H1 (cell line): ENCODE measurements around the gene NEU4. TPM values are rescaled to one million over a fixed set of nuclear protein-coding genes. Genes with fewer than 3 reads are reported as not detected.
"Not testable (repeated sequence)": the region's sequence is repeated elsewhere in the genome, so short reads cannot be mapped to it uniquely, and the experiment has no call there.

Experiments used
- CTCF ChIA-PET: fragments of 300-600 bp; sonication (Branson Sonifier 250); formaldehyde crosslinking; loops from one replicate; lab custom pipeline; 2021; ENCODE audit not compliant: partially characterized antibody; lab: Charles Lee
- POLR2A ChIA-PET: fragments of 300-600 bp; sonication (Branson Sonifier 250); formaldehyde crosslinking; loops from one replicate; lab custom pipeline; 2021; ENCODE audit warnings: inconsistent platforms; ENCODE audit not compliant: partially characterized antibody; lab: Charles Lee
- DNase-seq, 2 experiments: peaks; one replicate each; pipeline versions ENCODE4 v3.0.0 to v3.0.0-alpha.2; 2010 to 2022; ENCODE audit warnings: low spot score in 2 of 2, low read depth in 1 of 2, mixed read lengths in 1 of 2
- FAIRE-seq: peaks from 2 replicates; lab custom pipeline; 2011; peaks lifted over from hg19 to GRCh38; lab: Jason Lieb, UNC
- H2AFZ ChIP-seq: 2 replicates; pipeline ENCODE4 v1.8.1; 2012; ENCODE audit warnings: low read length, inconsistent platforms
- H2AK5ac ChIP-seq: 2 replicates; pipeline ENCODE4 v1.6.1; 2013; ENCODE audit warnings: low read depth, low read length
- H2BK120ac ChIP-seq: replicated peaks from 2 replicates; pipeline ENCODE3; 2013; ENCODE audit warnings: low read depth, low read length, inconsistent platforms
- H2BK12ac ChIP-seq: 2 replicates; pipeline ENCODE4 v1.6.1; 2013; ENCODE audit warnings: low read depth, low read length
- H2BK15ac ChIP-seq: 2 replicates; pipeline ENCODE4 v1.6.1; 2013; ENCODE audit warnings: low read length
- H2BK20ac ChIP-seq: 2 replicates; pipeline ENCODE4 v1.6.1; 2013; ENCODE audit warnings: low read length
- H2BK5ac ChIP-seq: 2 replicates; pipeline ENCODE4 v1.6.1; 2013; ENCODE audit warnings: low read depth, low read length
- H3K14ac ChIP-seq: 2 replicates; pipeline ENCODE4 v1.6.1; 2013; ENCODE audit warnings: inconsistent platforms; ENCODE audit not compliant: insufficient read length
- H3K18ac ChIP-seq: 2 replicates; pipeline ENCODE4 v1.6.1; 2013; ENCODE audit warnings: low read length; ENCODE audit errors: extremely low read depth
- H3K23ac ChIP-seq: 2 replicates; pipeline ENCODE4 v1.6.1; 2013; ENCODE audit warnings: inconsistent platforms; ENCODE audit not compliant: insufficient read length
- H3K23me2 ChIP-seq: 2 replicates; pipeline ENCODE4 v1.6.1; 2013; ENCODE audit warnings: low read depth, low read length
- H3K27ac ChIP-seq: 2 replicates; pipeline ENCODE4 v1.6.1; 2011; ENCODE audit warnings: low read depth, low read length, inconsistent platforms
- H3K27me3 ChIP-seq, 4 experiments: replicated peaks in 1 of 4; 1 replicate in 1 of 4; 2 replicates in 3 of 4; pipeline versions ENCODE4 v1.6.1 to v1.8.1; 2011 to 2013; ENCODE audit warnings: low read length in 3 of 4, mild to moderate bottlenecking in 3 of 4, inconsistent platforms in 2 of 4, mixed read lengths in 2 of 4, moderate library complexity in 1 of 4; ENCODE audit not compliant: control insufficient read depth in 3 of 4, insufficient read depth in 3 of 4; ENCODE audit errors: extremely low read depth in 1 of 4
- H3K36me3 ChIP-seq, 4 experiments: 2 replicates each; pipeline versions ENCODE4 v1.6.1 to v1.8.1; 2011 to 2013; ENCODE audit warnings: mild to moderate bottlenecking in 4 of 4, low read length in 3 of 4, moderate library complexity in 2 of 4, control low read depth in 1 of 4, inconsistent platforms in 1 of 4; ENCODE audit not compliant: insufficient read depth in 4 of 4, control insufficient read depth in 2 of 4
- H3K4ac ChIP-seq: replicated peaks from 2 replicates; pipeline ENCODE3; 2013; ENCODE audit warnings: low read length, low read depth, mixed read lengths, inconsistent platforms; ENCODE audit not compliant: insufficient read length
- H3K4me1 ChIP-seq, 4 experiments: replicated peaks in 1 of 4; 1 replicate in 1 of 4; 2 replicates in 3 of 4; pipeline versions ENCODE4 v1.6.1 to v1.8.1; 2011 to 2013; ENCODE audit warnings: low read length in 3 of 4, inconsistent platforms in 2 of 4, mixed read lengths in 1 of 4; ENCODE audit not compliant: insufficient read depth in 4 of 4, control insufficient read depth in 3 of 4
- H3K4me2 ChIP-seq, 2 experiments: 2 replicates each; pipeline versions ENCODE4 v1.6.1 to v1.8.1; 2011 to 2013; ENCODE audit warnings: low read depth in 2 of 2, low read length in 2 of 2, control low read depth in 1 of 2, inconsistent platforms in 1 of 2, mild to moderate bottlenecking in 1 of 2; ENCODE audit not compliant: insufficient read depth in 1 of 2
- H3K4me3 ChIP-seq, 4 experiments: fragments of 200-600, 300-600 bp in 1 of 4; sonication (generic), shearing (Covaris generic), sonication (Bioruptor Twin) in 1 of 4; 2 replicates each; pipeline versions ENCODE4 v1.5.1 to v1.8.1; 2011 to 2016; ENCODE audit warnings: low read length in 4 of 4, low read depth in 3 of 4, control low read depth in 2 of 4, inconsistent platforms in 2 of 4, mild to moderate bottlenecking in 2 of 4, mixed read lengths in 1 of 4, moderate library complexity in 1 of 4; ENCODE audit not compliant: insufficient read depth in 2 of 4; ENCODE audit errors: extremely low read depth in 1 of 4
- H3K56ac ChIP-seq: replicated peaks from 2 replicates; pipeline ENCODE3; 2013; ENCODE audit warnings: low read depth, mild to moderate bottlenecking, mixed read lengths, low read length, inconsistent platforms; ENCODE audit not compliant: insufficient read length
- H3K79me1 ChIP-seq: 2 replicates; pipeline ENCODE4 v1.6.1; 2013; ENCODE audit warnings: low read depth, low read length, control low read depth
- H3K79me2 ChIP-seq, 2 experiments: 2 replicates each; pipeline versions ENCODE4 v1.6.1 to v1.8.1; 2012 to 2013; ENCODE audit warnings: low read length in 2 of 2, mild to moderate bottlenecking in 2 of 2, inconsistent platforms in 1 of 2; ENCODE audit not compliant: insufficient read depth in 2 of 2, control insufficient read depth in 1 of 2
- H3K9ac ChIP-seq, 4 experiments: replicated peaks in 1 of 4; 1 replicate in 1 of 4; 2 replicates in 3 of 4; pipeline versions ENCODE4 v1.6.1 to v1.8.1; 2011 to 2013; ENCODE audit warnings: low read depth in 3 of 4, low read length in 3 of 4, control low read depth in 2 of 4, mild to moderate bottlenecking in 2 of 4, moderate library complexity in 2 of 4, inconsistent platforms in 1 of 4; ENCODE audit errors: extremely low read depth in 1 of 4
- H3K9me3 ChIP-seq, 2 experiments: 2 replicates each; pipeline versions ENCODE4 v1.6.1 to v1.8.1; 2012 to 2013; ENCODE audit warnings: mild to moderate bottlenecking in 2 of 2, moderate library complexity in 2 of 2, control low read depth in 1 of 2, inconsistent platforms in 1 of 2, low read depth in 1 of 2, low read length in 1 of 2, mixed read lengths in 1 of 2; ENCODE audit not compliant: insufficient read depth in 2 of 2
- H4K20me1 ChIP-seq, 2 experiments: replicated peaks in 1 of 2; 2 replicates each; pipeline versions ENCODE3 to v1.8.1; 2011 to 2013; ENCODE audit warnings: inconsistent platforms in 2 of 2, low read length in 2 of 2, mild to moderate bottlenecking in 1 of 2; ENCODE audit not compliant: insufficient read depth in 2 of 2, control insufficient read depth in 1 of 2
- H4K5ac ChIP-seq: 2 replicates; pipeline ENCODE4 v1.6.1; 2013; ENCODE audit warnings: low read length, low read depth, mixed read lengths, inconsistent platforms; ENCODE audit not compliant: insufficient read length
- H4K8ac ChIP-seq: 2 replicates; pipeline ENCODE4 v1.8.0; 2013; ENCODE audit warnings: mild to moderate bottlenecking, moderate library complexity, low read length, inconsistent platforms; ENCODE audit not compliant: insufficient read depth; ENCODE audit errors: extremely low read depth
- H4K91ac ChIP-seq: replicated peaks from 2 replicates; pipeline ENCODE3; 2013; ENCODE audit warnings: low read length, mixed read lengths, inconsistent platforms; ENCODE audit not compliant: insufficient read length
- WGBS, 2 experiments: shearing (Covaris generic) in 1 of 2; methylation state at CpG; one replicate each; pipeline versions ENCODE4 v1.1.6 to v1.1.7; 2013 to 2015; ENCODE audit warnings: low lambda C conversion rate in 2 of 2, mixed read lengths in 2 of 2, inconsistent platforms in 1 of 2, low coverage in 1 of 2, missing lambda C conversion rate in 1 of 2; ENCODE audit not compliant: insufficient replicate concordance in 2 of 2, insufficient coverage in 1 of 2, insufficient read length in 1 of 2; ENCODE audit errors: extremely low coverage in 1 of 2, missing lambda C conversion rate in 1 of 2; 5-methylcytosine and 5-hydroxymethylcytosine counted together
- polyA plus RNA-seq, 7 experiments: library from polyadenylated mRNA; depleted of rRNA in 3 of 7; stranded (reverse) in 5 of 7; unstranded in 2 of 7; fragments of >200 nt in 5 of 7; fragments of 200-250 nt in 2 of 7; gene quantifications; 1 replicate in 5 of 7; 2 replicates in 1 of 7; 4 replicates in 1 of 7; pipeline versions ENCODE4 v1.2.1 to v1.2.3, GENCODE V29; 2011 to 2013; ENCODE audit warnings: missing spikeins in 2 of 7, mixed read lengths in 2 of 7
- total RNA-seq: library from RNA; stranded (reverse); fragmentation: NEBNext Ultra II Directional; extraction: Animal tissue kit (Norgen Biotek cat#: 25700); gene quantifications from 2 replicates; pipeline ENCODE4 v1.2.1, GENCODE V29; 2021

The NEU4 gene
- total and polyA plus RNA-seq, 2 of the 8 experiments (the other 6 are each of a cell fraction or from before 2014, with no cell fraction given), result 0.32 to 0.50 TPM

DNA sequence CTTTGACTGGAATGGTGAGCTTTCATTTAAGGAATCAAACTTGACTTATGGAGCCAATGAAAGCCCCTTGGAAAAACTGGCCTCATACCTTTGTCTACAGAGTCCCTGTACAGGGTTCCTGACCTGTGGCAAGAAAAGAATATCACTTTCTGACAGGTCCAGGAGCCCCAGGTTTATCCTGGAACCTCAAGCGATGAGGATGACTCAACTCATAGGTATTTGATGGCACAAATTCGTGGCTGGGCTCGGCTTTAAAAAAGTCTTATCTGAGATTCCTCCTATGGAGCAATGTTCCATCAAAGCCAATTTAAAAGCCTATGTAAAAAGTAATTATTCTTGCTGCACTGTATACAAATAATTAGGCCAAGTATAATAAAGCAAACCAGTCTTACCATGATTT lies 17.6 kb upstream of the NEU4 start:
- H3K36me3 ChIP-seq, H4K5ac ChIP-seq, H3K79me1 ChIP-seq, FAIRE-seq, H3K18ac ChIP-seq, H3K4me2 ChIP-seq, H2AFZ ChIP-seq, H2BK120ac ChIP-seq, H3K27ac ChIP-seq, H3K23me2 ChIP-seq, H3K79me2 ChIP-seq, H2AK5ac ChIP-seq, H4K20me1 ChIP-seq, H3K56ac ChIP-seq, DNase-seq, H2BK5ac ChIP-seq, H3K23ac ChIP-seq, H3K14ac ChIP-seq, H4K8ac ChIP-seq, H3K4ac ChIP-seq, H4K91ac ChIP-seq, H3K9ac ChIP-seq, H2BK15ac ChIP-seq, H2BK20ac ChIP-seq, H3K4me3 ChIP-seq, H3K4me1 ChIP-seq, H3K27me3 ChIP-seq, H2BK12ac ChIP-seq, CTCF ChIA-PET, POLR2A ChIA-PET: not testable (repeated sequence)
- WGBS, 2 experiments, result 80% methylated on average over 3 of the region's 3 CpGs; no CpG with 5 or more reads in 1 of the 2 experiments
- H3K9me3 ChIP-seq, result peaks cover 27 to 29% of the 10 kb centered on the region in 2 experiments
